GM10266 (cell line): Measurements from ENCODE around the gene TMTC2.

ENCODE experiments used
- DNase-seq: peaks from one replicate; pipeline ENCODE4 v3.0.0; 2012; ENCODE audit errors: extremely low spot score
- CTCF ChIP-seq: IDR thresholded peaks from 2 replicates; pipeline ENCODE4 v1.5.1; 2012; ENCODE audit warnings: mild to moderate bottlenecking, low read depth; ENCODE audit not compliant: control insufficient read depth, insufficient read depth; ENCODE audit errors: missing control alignments

Gene TMTC2

DNA sequence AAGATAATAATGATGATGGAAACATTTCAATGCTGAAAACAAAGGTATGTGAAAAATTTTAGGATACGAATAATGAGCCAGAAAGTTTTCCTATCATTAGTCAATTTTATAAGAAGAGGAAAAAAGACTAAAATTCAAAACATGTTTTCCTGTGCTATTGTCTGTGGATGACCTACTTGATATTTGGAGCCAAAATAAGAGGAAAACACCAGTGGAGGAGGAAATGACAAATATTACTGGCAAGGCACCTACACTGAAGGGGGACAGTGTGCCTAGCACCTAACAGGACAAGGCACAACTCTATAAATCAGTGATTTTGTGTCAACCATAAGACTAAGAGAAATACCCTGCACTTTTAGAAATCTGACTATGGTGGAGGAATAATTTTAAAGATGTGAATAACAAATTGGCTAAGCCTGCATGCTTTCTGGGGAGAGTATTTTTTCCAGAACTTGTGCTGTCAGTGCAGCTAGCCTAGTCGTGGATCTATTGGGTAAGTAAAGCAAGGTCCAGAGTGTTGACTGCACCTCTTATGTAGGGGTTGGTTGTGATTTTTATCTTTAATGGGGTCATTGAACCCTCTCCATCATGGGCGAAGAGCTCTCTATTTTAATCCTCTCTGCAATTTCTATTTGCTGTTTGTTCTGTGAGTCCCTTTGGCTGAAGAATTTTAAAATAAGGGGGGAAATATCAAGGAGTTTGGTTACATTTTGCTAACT, 398.0 kb downstream of the TMTC2 start:
- DNase-seq, result no peak
- TF ChIP-seq CTCF, result no peak

DNA sequence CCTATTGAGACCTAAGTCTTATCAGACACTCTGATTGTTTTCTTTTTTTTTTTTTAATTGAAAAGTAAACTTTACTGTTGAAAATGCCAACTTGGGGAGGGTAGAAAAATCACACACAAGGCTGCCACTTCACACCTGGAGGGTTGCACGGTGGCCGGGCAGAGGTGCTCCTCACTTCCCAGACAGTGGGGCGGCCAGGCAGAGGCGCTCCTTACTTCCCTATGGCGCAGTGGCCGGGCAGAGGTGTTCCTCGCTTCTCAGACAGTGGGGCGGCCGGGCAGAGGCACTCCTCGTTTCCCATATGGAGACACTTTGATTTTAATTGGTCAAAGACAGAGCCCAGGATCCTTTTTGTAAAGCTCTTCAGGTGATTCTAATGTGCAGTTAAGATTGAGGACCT, 399.3 kb downstream of the TMTC2 start:
- TF ChIP-seq CTCF, result no peak
- DNase-seq, result no peak

DNA sequence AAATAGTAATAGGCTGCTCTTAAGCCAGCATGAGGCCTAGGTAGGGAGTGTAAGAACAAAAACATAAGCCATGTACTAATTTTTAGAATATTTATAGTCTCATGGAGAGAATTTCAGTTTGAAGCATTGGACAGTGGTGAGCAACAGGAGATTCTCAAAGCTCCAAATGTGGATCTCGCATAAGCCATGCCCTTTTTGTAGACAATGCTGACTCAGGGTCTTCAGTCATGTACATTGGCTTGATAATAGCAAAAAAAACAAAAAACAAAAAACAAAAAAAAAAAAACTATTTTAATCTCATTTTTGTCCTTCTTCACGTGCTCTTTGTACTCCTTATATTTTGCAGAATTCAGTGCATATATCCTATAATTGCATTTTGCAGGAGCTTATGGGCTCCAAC, 402.9 kb downstream of the TMTC2 start:
- DNase-seq, result no peak
- no peak for TF ChIP-seq CTCF

- no peak for DNase-seq
- no peak for TF ChIP-seq CTCF
Observed at GRCh38 chr12:83092129-83092528, 405.4 kb downstream of the TMTC2 start.

DNA sequence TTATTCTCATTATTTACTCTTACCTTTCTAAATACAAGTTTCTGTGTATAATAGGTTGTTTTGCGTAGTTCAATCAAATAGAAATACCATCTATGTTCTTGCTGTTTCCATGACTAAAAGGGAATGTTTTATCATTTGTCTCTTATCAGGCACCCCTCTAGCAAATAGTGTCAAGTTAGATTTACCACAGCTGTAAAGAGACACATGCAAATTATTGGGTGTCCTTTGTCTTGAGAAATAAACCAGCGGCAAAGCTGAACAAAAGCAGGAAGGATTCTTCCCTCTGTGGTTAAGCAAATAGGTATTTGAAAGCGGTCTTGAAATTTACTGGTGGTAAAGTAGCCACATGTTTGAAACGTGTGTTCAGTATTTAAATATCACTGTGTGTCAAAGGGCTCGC, 405.9 kb downstream of the TMTC2 start:
- no peak for TF ChIP-seq CTCF
- no peak for DNase-seq

GRCh38 chr12:83093426-83093825, 406.7 kb downstream of the TMTC2 start:
- no peak for TF ChIP-seq CTCF
- no peak for DNase-seq

- no peak for TF ChIP-seq CTCF
- no peak for DNase-seq
Observed at GRCh38 chr12:83097643-83098342, 411.1 kb downstream of the TMTC2 start.
